Immature natural killer cell (primary cell): ENCODE data around the gene MICU1. TPM values are rescaled to one million over a fixed set of nuclear protein-coding genes. Genes with fewer than 3 reads are reported as not detected.

Experiments
- DNase-seq, 3 donors: peaks; one replicate each; pipeline ENCODE4 v3.0.0; 2022; ENCODE audit warnings: mixed read lengths in 1 of 3
- H3K27ac Mint-ChIP-seq, 6 donors: one replicate each; pipeline ENCODE4 v1.8.0; 2020; ENCODE audit warnings: mixed read lengths in 6 of 6, mild to moderate bottlenecking in 5 of 6, inconsistent platforms in 4 of 6, moderate library complexity in 3 of 6
- H3K27me3 Mint-ChIP-seq, 3 donors: one replicate each; pipeline ENCODE4 v1.8.0; 2020 to 2021; ENCODE audit warnings: low read depth in 3 of 3, mild to moderate bottlenecking in 3 of 3, mixed read lengths in 3 of 3, moderate library complexity in 3 of 3, inconsistent platforms in 1 of 3
- H3K36me3 Mint-ChIP-seq, 3 donors: one replicate each; pipeline ENCODE4 v1.8.0; 2020; ENCODE audit warnings: mixed read lengths in 3 of 3, inconsistent platforms in 2 of 3, mild to moderate bottlenecking in 2 of 3
- H3K4me1 Mint-ChIP-seq, 2 donors: one replicate each; pipeline ENCODE4 v1.8.0; 2020; ENCODE audit warnings: inconsistent platforms in 2 of 2, mild to moderate bottlenecking in 2 of 2, mixed read lengths in 2 of 2, moderate library complexity in 1 of 2
- H3K4me3 Mint-ChIP-seq, 5 donors: one replicate each; pipeline ENCODE4 v1.8.0; 2020; ENCODE audit warnings: mild to moderate bottlenecking in 5 of 5, mixed read lengths in 5 of 5, inconsistent platforms in 3 of 5, moderate library complexity in 3 of 5
- H3K9me3 Mint-ChIP-seq, 6 donors: one replicate each; pipeline ENCODE4 v1.8.0; 2020; ENCODE audit warnings: mild to moderate bottlenecking in 6 of 6, mixed read lengths in 6 of 6, inconsistent platforms in 4 of 6, moderate library complexity in 3 of 6
- polyA plus RNA-seq, 3 donors: library from polyadenylated mRNA; unstranded; fragments of 300-500 nt; fragmentation: Illumina TruSeq; gene quantifications; one replicate each; pipeline ENCODE4 v1.2.3, GENCODE V29; 2021

The MICU1 gene
- polyA plus RNA-seq, 3 donors from 2014 or later = 19.8 to 45.1 (median 21.2) TPM

DNA sequence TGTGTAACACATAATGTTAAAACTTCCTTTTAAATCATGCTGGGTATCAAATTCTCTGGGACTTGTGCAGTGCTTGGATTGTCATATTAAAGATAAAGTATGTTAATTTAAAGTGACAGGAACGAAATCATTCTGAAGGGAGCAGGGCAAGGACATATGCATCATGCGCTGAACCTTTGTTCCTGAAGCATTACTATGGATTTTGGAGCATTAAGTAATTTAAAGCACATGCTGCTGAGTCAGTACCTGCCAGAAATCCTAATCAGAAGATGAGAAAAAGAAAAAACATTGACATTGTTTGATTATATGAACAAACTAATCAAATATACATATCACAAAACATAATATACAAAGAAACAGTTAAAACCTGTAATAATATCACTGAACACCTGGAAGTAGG is 101.4 kb downstream of the MICU1 start:
- no peak overlapping the region for H3K27ac Mint-ChIP-seq
- DNase-seq = no peak
- no peaks in the 10 kb centered on the region for H3K4me1 Mint-ChIP-seq
- H3K36me3 Mint-ChIP-seq = peaks cover 0 to 7% (median 0%) of the 10 kb centered on the region in 3 donors
- no peaks in the 10 kb centered on the region for H3K9me3 Mint-ChIP-seq
- peaks cover 0 to 3% (median 0%) of the 10 kb centered on the region in 3 donors for H3K27me3 Mint-ChIP-seq
- H3K4me3 Mint-ChIP-seq = no peak overlapping the region

DNA sequence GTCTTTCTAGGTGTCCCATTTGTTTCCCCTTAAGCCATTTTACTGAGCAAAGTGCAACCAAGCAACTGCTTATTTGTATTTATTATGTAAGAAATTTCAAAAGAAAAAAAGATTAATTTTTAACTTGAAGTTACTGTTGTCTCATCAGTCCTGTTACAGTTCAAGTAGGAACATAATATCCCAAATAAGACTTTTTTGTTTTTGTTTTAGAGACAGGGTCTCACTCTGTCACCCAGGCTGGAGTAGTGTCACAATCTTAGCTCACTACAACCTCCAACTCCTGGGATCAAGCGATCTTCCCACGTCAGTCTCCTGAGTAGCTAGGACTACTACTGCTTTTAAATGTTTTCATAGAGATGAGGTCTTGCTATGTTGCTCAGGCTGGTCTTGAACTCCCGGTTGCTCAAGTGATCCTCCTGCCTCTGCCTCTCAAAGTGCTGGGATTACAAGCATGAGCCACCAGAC is 101.9 kb downstream of the MICU1 start:
- H3K4me3 Mint-ChIP-seq = no peak overlapping the region
- H3K9me3 Mint-ChIP-seq = no peaks in the 10 kb centered on the region
- H3K4me1 Mint-ChIP-seq = no peaks in the 10 kb centered on the region
- H3K27ac Mint-ChIP-seq = no peak overlapping the region
- DNase-seq = no peak
- peaks cover 0 to 3% (median 0%) of the 10 kb centered on the region in 3 donors for H3K27me3 Mint-ChIP-seq
- H3K36me3 Mint-ChIP-seq = peaks cover 0 to 1% (median 0%) of the 10 kb centered on the region in 3 donors

DNA sequence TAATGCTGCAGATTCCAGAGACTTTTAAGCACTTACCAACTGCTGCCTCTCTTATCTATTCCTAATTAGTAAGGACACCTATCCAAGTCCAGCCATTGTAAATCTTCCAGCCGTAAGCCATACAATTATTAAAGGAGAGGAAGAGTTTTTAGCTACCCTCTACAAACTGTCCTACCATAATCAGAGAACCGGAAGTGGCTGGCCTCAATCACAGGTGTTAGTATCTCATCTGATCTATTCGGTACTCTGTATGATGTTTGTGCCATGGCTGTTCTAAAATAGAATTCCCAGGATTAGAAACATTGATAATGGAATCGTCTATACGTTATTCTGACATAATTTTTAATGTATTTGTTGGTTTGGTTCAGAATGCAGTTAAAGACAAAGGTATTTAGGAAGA is 102.8 kb downstream of the MICU1 start:
- H3K4me3 Mint-ChIP-seq = no peak overlapping the region
- no peak for DNase-seq
- H3K27ac Mint-ChIP-seq = no peak overlapping the region
- H3K27me3 Mint-ChIP-seq = peaks cover 0 to 3% (median 0%) of the 10 kb centered on the region in 3 donors
- no peaks in the 10 kb centered on the region for H3K9me3 Mint-ChIP-seq
- no peaks in the 10 kb centered on the region for H3K4me1 Mint-ChIP-seq
- H3K36me3 Mint-ChIP-seq = peaks cover 0 to 4% (median 0%) of the 10 kb centered on the region in 3 donors

DNA sequence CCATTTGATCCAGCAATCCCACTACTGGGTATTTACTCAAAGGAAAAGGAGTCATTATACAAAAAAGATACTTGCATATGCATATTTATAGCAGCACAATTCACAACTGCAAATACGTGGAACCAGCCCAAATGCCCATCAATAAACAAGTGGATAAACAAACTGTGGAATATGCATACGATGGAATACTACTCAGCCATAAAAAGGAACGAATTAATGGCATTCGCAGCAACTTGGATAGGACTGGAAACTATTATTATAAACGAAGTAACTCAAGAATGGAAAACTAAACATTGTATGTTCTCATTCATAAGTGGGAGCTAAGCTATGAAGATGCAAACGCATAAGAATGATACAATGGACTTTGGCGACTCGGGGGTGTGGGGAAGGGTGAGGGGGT is 108.6 kb downstream of the MICU1 start:
- H3K36me3 Mint-ChIP-seq = peaks cover 4 to 25% (median 21%) of the 10 kb centered on the region in 3 donors
- no peaks in the 10 kb centered on the region for H3K4me1 Mint-ChIP-seq
- no peak for DNase-seq
- H3K9me3 Mint-ChIP-seq = peaks cover 0 to 13% (median 4%) of the 10 kb centered on the region in 6 donors
- peaks cover 0 to 1% (median 0%) of the 10 kb centered on the region in 3 donors for H3K27me3 Mint-ChIP-seq
- no peak overlapping the region for H3K4me3 Mint-ChIP-seq
- no peak overlapping the region for H3K27ac Mint-ChIP-seq

DNA sequence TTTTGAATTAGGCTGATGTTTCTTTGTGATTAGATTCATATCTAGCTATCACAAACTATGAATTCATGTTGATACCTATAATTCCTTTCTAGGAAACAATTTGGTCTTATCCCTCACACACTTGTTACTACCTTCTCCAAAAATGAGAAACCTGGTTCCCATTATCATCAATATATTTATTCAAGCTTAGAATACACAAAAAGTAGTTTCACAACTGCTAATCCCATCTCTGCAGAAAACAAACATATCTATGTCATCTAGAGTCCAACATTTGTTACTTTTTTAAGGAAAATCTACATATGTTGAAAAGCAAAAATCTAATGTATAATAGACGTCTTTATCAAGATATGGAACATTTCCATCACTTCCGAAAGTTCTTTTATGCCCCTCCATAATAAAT is 110.4 kb downstream of the MICU1 start:
- peaks cover 0 to 13% (median 4%) of the 10 kb centered on the region in 6 donors for H3K9me3 Mint-ChIP-seq
- H3K4me3 Mint-ChIP-seq = no peak overlapping the region
- DNase-seq = no peak
- H3K27me3 Mint-ChIP-seq = peaks cover 0 to 1% (median 0%) of the 10 kb centered on the region in 3 donors
- no peaks in the 10 kb centered on the region for H3K4me1 Mint-ChIP-seq
- no peak overlapping the region for H3K27ac Mint-ChIP-seq
- H3K36me3 Mint-ChIP-seq = peaks cover 4 to 25% (median 21%) of the 10 kb centered on the region in 3 donors

DNA sequence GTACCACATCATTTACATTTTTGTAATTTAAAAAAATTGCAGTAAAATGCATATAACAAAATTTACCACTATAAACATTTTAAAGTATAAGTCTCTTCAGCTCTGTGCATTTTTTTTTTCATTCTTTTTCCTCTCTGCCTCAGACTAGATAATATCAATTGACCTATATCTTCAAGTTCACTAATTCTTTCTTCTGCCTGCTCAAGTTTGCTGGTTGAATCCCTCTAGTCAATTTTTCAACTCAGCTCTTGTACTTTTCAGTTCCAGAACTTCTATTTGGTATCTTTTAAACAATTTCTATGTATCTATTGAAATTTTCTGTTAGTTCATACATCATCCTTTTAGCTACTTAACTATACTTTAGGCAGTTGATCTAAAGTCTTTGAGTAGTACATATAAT is 112.0 kb downstream of the MICU1 start:
- Mint-ChIP-seq H3K9me3 (peaks cover 0 to 13% (median 4%) of the 10 kb centered on the region in 6 donors), H3K27ac (no peak overlapping the region), H3K4me1 (no peaks in the 10 kb centered on the region), H3K36me3 (peaks cover 4 to 25% (median 21%) of the 10 kb centered on the region in 3 donors), H3K27me3 (peaks cover 0 to 1% (median 0%) of the 10 kb centered on the region in 3 donors), H3K4me3 (no peak overlapping the region)
- DNase-seq = no peak

DNA sequence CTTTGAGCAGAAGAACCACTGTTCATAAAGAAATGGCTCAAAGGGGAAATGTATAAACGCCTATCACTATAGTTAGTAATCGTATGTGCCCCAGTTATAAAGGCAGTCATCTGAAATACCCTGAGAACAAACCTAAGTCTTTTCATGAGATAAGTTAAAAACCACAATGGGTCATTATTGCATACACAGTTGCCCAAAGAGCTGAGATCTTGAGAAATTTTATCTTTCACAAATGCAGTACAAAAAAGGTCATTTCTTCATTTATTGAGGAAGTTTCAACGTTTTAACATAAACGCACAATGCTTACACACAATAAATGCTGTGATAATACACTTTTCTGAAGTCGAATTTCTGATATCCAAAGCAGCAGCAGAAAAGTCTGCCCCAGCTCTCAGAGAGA is 114.4 kb downstream of the MICU1 start:
- Mint-ChIP-seq H3K27me3 (no peaks in the 10 kb centered on the region), H3K9me3 (peaks cover 0 to 13% (median 4%) of the 10 kb centered on the region in 6 donors), H3K27ac (no peak overlapping the region), H3K36me3 (peaks cover 4 to 26% (median 12%) of the 10 kb centered on the region in 3 donors), H3K4me1 (no peaks in the 10 kb centered on the region), H3K4me3 (no peak overlapping the region)
- DNase-seq = no peak

DNA sequence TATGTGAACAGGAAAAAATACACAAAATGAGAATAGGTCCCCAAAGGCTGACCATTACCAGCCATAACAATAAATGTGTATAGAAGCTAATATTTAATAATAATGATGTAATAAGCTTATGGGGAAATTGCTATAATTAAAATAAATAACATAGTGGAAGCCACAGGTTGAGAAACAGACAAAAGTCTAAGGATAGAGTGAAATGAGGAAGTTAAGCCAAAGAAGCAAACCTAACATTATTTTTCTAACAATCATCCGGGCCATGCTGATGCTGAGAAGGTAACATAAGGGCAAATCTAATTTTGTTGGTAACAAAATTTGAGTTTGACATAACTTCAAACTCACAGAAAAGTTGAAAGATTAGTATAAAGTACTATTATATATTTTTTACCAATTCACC is 115.9 kb downstream of the MICU1 start:
- Mint-ChIP-seq H3K9me3 (peaks cover 0 to 13% (median 3%) of the 10 kb centered on the region in 6 donors), H3K4me1 (no peaks in the 10 kb centered on the region), H3K36me3 (peaks cover 14 to 26% (median 22%) of the 10 kb centered on the region in 3 donors), H3K27ac (no peak overlapping the region), H3K4me3 (no peak overlapping the region), H3K27me3 (peaks cover 0 to 1% (median 0%) of the 10 kb centered on the region in 3 donors)
- no peak for DNase-seq

DNA sequence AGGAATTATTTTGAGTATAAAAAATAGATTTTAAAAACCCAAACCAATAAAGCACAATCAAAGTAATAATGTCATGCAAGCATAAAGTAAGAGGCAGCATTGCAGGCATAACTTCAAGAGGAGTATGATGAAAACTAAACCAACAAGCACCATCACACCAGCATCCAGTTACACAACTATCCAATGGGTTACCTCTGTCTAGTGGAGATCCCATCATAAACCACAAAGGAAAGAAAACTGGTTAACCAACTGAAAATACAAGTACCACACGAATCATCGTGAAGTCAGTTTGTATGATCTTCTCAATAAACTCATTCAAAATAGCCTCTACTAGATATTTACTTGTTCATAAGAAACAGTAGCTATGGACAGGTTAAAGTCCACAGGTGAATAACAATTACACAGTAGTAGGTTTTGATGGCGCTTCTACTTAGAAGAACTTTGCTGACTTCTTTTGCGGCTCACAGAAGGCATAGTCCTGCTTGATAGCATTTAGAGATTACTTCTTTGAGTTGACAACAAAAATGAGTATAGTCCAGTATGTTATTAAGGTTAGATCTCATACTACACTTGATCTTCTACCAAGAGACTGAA is 116.6 kb downstream of the MICU1 start:
- H3K4me3 Mint-ChIP-seq = no peak overlapping the region
- H3K27ac Mint-ChIP-seq = no peak overlapping the region
- peaks cover 18 to 26% (median 21%) of the 10 kb centered on the region in 3 donors for H3K36me3 Mint-ChIP-seq
- H3K27me3 Mint-ChIP-seq = peaks cover 0 to 3% (median 0%) of the 10 kb centered on the region in 3 donors
- DNase-seq = no peak
- H3K4me1 Mint-ChIP-seq = no peaks in the 10 kb centered on the region
- peaks cover 0 to 6% (median 0%) of the 10 kb centered on the region in 6 donors for H3K9me3 Mint-ChIP-seq

DNA sequence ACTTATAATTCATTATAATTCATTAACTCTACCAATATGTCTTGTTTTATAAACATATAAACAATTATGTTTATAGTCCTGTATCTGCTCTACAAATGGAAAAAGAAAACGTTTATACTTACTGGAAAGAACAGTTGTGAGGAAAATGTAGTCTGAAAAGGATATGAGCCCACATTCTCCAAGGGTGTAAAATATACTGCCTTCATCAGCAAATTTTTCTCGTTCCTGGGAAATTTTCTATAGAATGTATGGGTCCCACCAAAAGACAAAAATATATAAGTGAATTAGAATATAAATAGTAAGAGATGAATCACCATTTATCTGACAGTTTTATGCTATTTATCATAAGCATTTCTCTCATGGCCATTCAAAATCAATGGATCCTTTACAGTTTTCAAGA is 117.8 kb downstream of the MICU1 start:
- Mint-ChIP-seq H3K36me3 (peaks cover 19 to 22% (median 21%) of the 10 kb centered on the region in 3 donors), H3K4me1 (no peaks in the 10 kb centered on the region), H3K9me3 (no peaks in the 10 kb centered on the region), H3K27ac (no peak overlapping the region), H3K27me3 (peaks cover 0 to 3% (median 0%) of the 10 kb centered on the region in 3 donors), H3K4me3 (no peak overlapping the region)
- DNase-seq = no peak

DNA sequence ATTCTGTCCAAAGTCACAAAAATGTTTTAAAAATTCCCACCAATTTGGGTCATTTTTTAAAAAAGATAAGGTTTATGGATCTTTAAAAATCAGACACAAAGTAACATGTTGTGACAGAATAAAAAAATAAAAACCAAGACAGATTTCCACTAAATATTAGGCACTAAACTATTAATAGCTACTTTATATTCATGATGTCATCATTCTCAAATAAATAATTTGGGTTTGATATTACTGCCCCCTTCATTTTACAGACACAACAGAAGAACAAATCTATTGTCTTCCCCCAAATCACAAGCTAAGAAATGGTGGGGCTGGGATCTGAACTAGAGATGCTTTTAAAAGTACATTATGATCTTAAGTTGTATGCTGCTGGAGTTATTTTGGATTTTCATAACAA is 119.4 kb downstream of the MICU1 start:
- Mint-ChIP-seq H3K4me1 (no peaks in the 10 kb centered on the region), H3K9me3 (no peaks in the 10 kb centered on the region), H3K36me3 (peaks cover 21 to 25% (median 21%) of the 10 kb centered on the region in 3 donors), H3K4me3 (no peak overlapping the region), H3K27ac (no peak overlapping the region), H3K27me3 (peaks cover 0 to 3% (median 0%) of the 10 kb centered on the region in 3 donors)
- no peak for DNase-seq

DNA sequence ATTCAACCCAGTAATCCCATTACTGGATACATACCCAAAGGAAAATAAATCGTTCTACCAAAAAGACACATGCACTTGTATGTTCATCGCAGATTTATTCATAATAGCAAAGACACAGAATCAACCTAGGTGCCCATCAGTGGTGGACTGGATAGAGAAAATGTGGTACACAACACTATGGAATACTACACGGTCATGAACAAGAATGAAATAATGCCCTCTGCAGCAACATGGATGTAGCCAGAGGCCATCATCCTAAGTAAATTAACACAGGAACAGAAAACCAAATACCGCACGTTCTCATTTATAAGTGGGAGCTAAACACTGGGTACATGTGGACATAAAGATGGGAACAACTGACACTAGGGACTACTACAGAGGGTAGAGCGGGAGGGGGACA is 120.4 kb downstream of the MICU1 start:
- no peak overlapping the region for H3K27ac Mint-ChIP-seq
- no peaks in the 10 kb centered on the region for H3K9me3 Mint-ChIP-seq
- DNase-seq = no peak
- H3K4me1 Mint-ChIP-seq = no peaks in the 10 kb centered on the region
- H3K4me3 Mint-ChIP-seq = no peak overlapping the region
- H3K27me3 Mint-ChIP-seq = peaks cover 0 to 3% (median 0%) of the 10 kb centered on the region in 3 donors
- H3K36me3 Mint-ChIP-seq = peaks cover 21 to 25% (median 21%) of the 10 kb centered on the region in 3 donors

DNA sequence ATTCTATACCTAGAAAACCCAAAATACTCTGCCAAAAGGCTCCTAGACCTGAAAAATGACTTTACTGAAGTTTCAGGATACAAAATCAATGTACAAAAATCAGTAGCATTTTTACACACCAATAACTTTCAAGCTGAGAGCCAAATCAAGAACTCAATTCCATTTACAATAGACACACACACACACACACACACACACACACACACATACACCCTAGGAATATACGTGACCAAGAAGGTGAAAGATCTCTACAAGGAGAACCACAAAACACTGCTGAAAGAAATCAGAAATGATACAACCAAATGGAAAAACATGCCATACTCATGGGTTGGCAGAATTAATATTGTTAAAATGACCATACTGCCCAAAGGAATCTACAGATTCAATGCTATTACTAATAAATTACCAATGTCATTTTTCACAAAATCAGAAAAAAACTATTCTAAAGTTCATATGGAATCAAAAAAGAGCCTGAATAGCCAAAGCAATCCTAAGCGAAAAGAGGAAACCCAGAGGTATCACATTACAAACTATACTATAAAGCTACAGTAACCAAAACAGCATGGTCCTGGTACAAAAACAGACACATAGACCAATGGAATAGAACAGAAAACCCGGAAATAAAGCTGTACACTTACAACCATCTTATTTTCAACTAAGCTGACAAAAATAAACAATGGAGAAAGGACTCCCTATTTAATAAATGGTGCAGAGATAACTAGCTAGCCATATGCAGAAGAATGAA is 122.0 kb downstream of the MICU1 start:
- Mint-ChIP-seq H3K9me3 (no peaks in the 10 kb centered on the region), H3K36me3 (peaks cover 21 to 25% (median 21%) of the 10 kb centered on the region in 3 donors), H3K27me3 (peaks cover 0 to 3% (median 0%) of the 10 kb centered on the region in 3 donors), H3K4me1 (peaks cover 6 to 10% of the 10 kb centered on the region in 2 donors), H3K27ac (no peak overlapping the region), H3K4me3 (no peak overlapping the region)
- no peak for DNase-seq

DNA sequence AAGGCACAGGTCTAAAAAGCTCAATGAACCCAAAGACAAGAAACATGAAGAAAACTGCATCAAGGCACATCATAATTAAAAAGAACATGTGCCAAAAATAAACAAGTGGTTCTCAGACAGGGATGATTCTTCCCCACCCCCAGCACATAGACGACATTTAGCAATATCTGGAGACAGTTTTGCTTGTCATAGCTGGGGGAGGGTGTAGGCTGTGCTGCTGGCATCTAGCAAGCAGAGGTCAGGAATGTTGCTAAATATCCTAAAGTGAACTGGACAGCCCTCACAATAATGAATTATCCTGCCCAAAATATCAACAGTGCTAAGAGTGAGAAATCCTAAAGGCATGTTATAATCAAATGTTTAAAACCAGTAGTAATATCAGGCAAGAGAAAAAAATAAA is 122.6 kb downstream of the MICU1 start:
- Mint-ChIP-seq H3K4me3 (no peak overlapping the region), H3K4me1 (peaks cover 6 to 10% of the 10 kb centered on the region in 2 donors), H3K9me3 (no peaks in the 10 kb centered on the region), H3K36me3 (peaks cover 21 to 25% (median 21%) of the 10 kb centered on the region in 3 donors), H3K27me3 (peaks cover 0 to 3% (median 0%) of the 10 kb centered on the region in 3 donors), H3K27ac (no peak overlapping the region)
- DNase-seq = no peak
